K562 (cell line): ENCODE results near the gene TTC38. TPM values are rescaled to one million over a fixed set of nuclear protein-coding genes. Genes with fewer than 3 reads are reported as not detected.

Experiments
- CBFA2T2 ChIP-seq: fragments of 450-650 bp; conservative IDR thresholded peaks from 2 replicates; pipeline ENCODE4 v1.6.1; 2017; ENCODE audit warnings: mild to moderate bottlenecking
- CREB5 ChIP-seq: fragments of 250-450 bp; sonication (Bioruptor Pico); IDR thresholded peaks from 2 replicates; pipeline ENCODE4 v1.5.0; 2020; ENCODE audit warnings: mild to moderate bottlenecking
- ELK3 ChIP-seq: fragments of 450-650 bp; formaldehyde crosslinking; IDR thresholded peaks from 2 replicates; pipeline ENCODE4 v1.4.0; 2020; ENCODE audit warnings: mild to moderate bottlenecking
- EP300 ChIP-seq: IDR thresholded peaks from 2 replicates; pipeline ENCODE4 v1.6.1; 2012; ENCODE audit warnings: low read length, improper control_type of control experiment
- FOXK2 ChIP-seq, 2 experiments: fragments of 450-650 bp; IDR thresholded peaks in 1 of 2; conservative IDR thresholded peaks in 1 of 2; 2 replicates each; pipeline ENCODE4 v1.6.1; 2016; ENCODE audit warnings: low read depth in 2 of 2, mild to moderate bottlenecking in 1 of 2
- GABPA ChIP-seq: fragments of 200-800 bp; sonication (Bioruptor generic); conservative IDR thresholded peaks from 2 replicates; pipeline ENCODE4 v1.6.1; 2016; ENCODE audit warnings: low read depth, missing genetic modification characterization, missing compliant biosample characterization
- L3MBTL2 ChIP-seq: fragments of 450-650 bp; IDR thresholded peaks from 2 replicates; pipeline ENCODE4 v1.6.1; 2016; ENCODE audit warnings: mild to moderate bottlenecking, moderate library complexity
- MYNN ChIP-seq, 2 experiments: sonication (generic); formaldehyde crosslinking in 1 of 2; IDR thresholded peaks; 2 replicates each; pipeline versions ENCODE4 v1.5.0 to v1.6.1; 2016 to 2020; ENCODE audit warnings: antibody characterized with exemption in 1 of 2, missing genetic modification reagents in 1 of 2
- NCOR1 ChIP-seq: fragments of 450-650 bp; IDR thresholded peaks from 2 replicates; pipeline ENCODE4 v1.6.1; 2016; ENCODE audit warnings: mild to moderate bottlenecking, moderate library complexity
- NRF1 ChIP-seq, 2 experiments: fragments of 450-650 bp; IDR thresholded peaks in 1 of 2; conservative IDR thresholded peaks in 1 of 2; 2 replicates each; pipeline ENCODE4 v1.6.1; 2014; ENCODE audit warnings: mild to moderate bottlenecking in 2 of 2
- SIRT6 ChIP-seq: IDR thresholded peaks from one replicate; pipeline ENCODE4 v1.6.1; 2012; ENCODE audit warnings: low read depth, mild to moderate bottlenecking, control low read depth, inconsistent platforms, low read length, moderate library complexity
- SOX6 ChIP-seq: fragments of 450-650 bp; IDR thresholded peaks from 2 replicates; pipeline ENCODE4 v1.6.1; 2014; ENCODE audit warnings: mild to moderate bottlenecking
- SRSF3 ChIP-seq: fragments of 200-400 bp; formaldehyde crosslinking; IDR thresholded peaks from 2 replicates; pipeline ENCODE4 v1.6.1; 2016; ENCODE audit warnings: mild to moderate bottlenecking, low read length, moderate library complexity; ENCODE audit not compliant: insufficient read depth
- TEAD2 ChIP-seq: fragments of 450-650 bp; IDR thresholded peaks from 2 replicates; pipeline ENCODE4 v1.6.1; 2016; ENCODE audit warnings: missing genetic modification characterization, control low read depth, missing compliant biosample characterization
- TGIF2 ChIP-seq: sonication (generic); formaldehyde crosslinking; IDR thresholded peaks from 2 replicates; pipeline ENCODE4 v1.8.1; 2022; ENCODE audit warnings: mild to moderate bottlenecking, missing genetic modification reagents, moderate library complexity
- WHSC1 ChIP-seq: IDR thresholded peaks from one replicate; pipeline ENCODE4 v1.6.1; 2012; ENCODE audit warnings: low read length, control low read depth, inconsistent platforms
- XRCC4 ChIP-seq: IDR thresholded peaks from one replicate; pipeline ENCODE4 v1.6.1; 2011; ENCODE audit not compliant: insufficient read depth, insufficient read length; ENCODE audit errors: extremely low read depth
- XRCC5 ChIP-seq: fragments of 200-400 bp; formaldehyde crosslinking; IDR thresholded peaks from 2 replicates; pipeline ENCODE4 v1.6.1; 2017; ENCODE audit warnings: low read depth, mild to moderate bottlenecking, low read length
- ZNF766 ChIP-seq: fragments of 200-800 bp; sonication (Bioruptor generic); conservative IDR thresholded peaks from 2 replicates; pipeline ENCODE4 v1.6.1; 2016; ENCODE audit warnings: missing genetic modification characterization, missing compliant biosample characterization
- polyA plus RNA-seq, 8 experiments: library from polyadenylated mRNA; depleted of rRNA in 4 of 8; stranded (reverse) in 5 of 8; unstranded in 3 of 8; fragments of >200 nt; fragmentation: Nextera tagmentation in 2 of 8; fragmentation: Illumina TruSeq in 1 of 8; extraction: Ambion mirVana in 2 of 8; extraction: Trizol in 1 of 8; gene quantifications; 2 replicates each; pipeline versions ENCODE4 v1.2.1 to v1.2.3, GENCODE V29; 2011 to 2014; ENCODE audit warnings: inconsistent platforms in 1 of 8, missing spikeins in 1 of 8
- total RNA-seq, 7 experiments: library from RNA; depleted of rRNA in 6 of 7; stranded (reverse); fragments of >200 nt in 6 of 7; fragmentation: Illumina TruSeq in 2 of 7; extraction: Trizol in 2 of 7; gene quantifications; 2 replicates each; pipeline versions ENCODE4 v1.2.1 to v1.2.3, GENCODE V29; 2011 to 2021; ENCODE audit warnings: low replicate concordance in 1 of 7
- TF ChIP-seq, protein P1 (sequence below), 3 experiments: fragments of 200-800 bp in 1 of 3; sonication (Bioruptor generic) in 1 of 3; sonication (generic) in 1 of 3; formaldehyde crosslinking in 1 of 3; IDR thresholded peaks; 2 replicates each; pipeline versions ENCODE4 v1.6.1 to v1.8.0; 2016 to 2022; ENCODE audit warnings: mild to moderate bottlenecking in 2 of 3, missing compliant biosample characterization in 2 of 3, missing genetic modification characterization in 2 of 3, missing genetic modification reagents in 1 of 3
- TF ChIP-seq, protein P2 (sequence below): IDR thresholded peaks from 2 replicates; pipeline ENCODE4 v1.6.1; 2011; ENCODE audit not compliant: insufficient read length; ENCODE audit errors: extremely low read depth
- TF ChIP-seq, protein P3 (sequence below): IDR thresholded peaks from 2 replicates; pipeline ENCODE4 v1.6.1; 2012; ENCODE audit warnings: low read depth, low read length, improper control_type of control experiment, borderline replicate concordance

Gene TTC38
- total and polyA plus RNA-seq, 9 of the 15 experiments (the other 6 are each of a cell fraction or from before 2014, with no cell fraction given): 0.84 to 28.4 (median 18.1) TPM

- TF ChIP-seq SIRT6: no peak
- no peak for TF ChIP-seq XRCC4
- TF ChIP-seq FOXK2 (conservative IDR thresholded peaks at IDR 0.05 in 1 of 2, IDR thresholded peaks at IDR 0.05 in 1 of 2; ENCODE audit: low read depth in 2 of 2): no peak
- no peak for TF ChIP-seq NRF1 (conservative IDR thresholded peaks at IDR 0.05 in 1 of 2, IDR thresholded peaks at IDR 0.05 in 1 of 2)
- TF ChIP-seq, protein P1, sequence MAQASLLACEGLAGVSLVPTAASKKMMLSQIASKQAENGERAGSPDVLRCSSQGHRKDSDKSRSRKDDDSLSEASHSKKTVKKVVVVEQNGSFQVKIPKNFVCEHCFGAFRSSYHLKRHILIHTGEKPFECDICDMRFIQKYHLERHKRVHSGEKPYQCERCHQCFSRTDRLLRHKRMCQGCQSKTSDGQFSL (CRISPR knock-in tag; IDR thresholded peaks at IDR 0.05): no peak
- TF ChIP-seq, protein P1 (tag; IDR thresholded peaks at IDR 0.05): no peak
- TF ChIP-seq, protein P2, sequence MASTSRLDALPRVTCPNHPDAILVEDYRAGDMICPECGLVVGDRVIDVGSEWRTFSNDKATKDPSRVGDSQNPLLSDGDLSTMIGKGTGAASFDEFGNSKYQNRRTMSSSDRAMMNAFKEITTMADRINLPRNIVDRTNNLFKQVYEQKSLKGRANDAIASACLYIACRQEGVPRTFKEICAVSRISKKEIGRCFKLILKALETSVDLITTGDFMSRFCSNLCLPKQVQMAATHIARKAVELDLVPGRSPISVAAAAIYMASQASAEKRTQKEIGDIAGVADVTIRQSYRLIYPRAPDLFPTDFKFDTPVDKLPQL: no peak
- TF ChIP-seq GABPA (tag): no peak
- TF ChIP-seq EP300: peak; percentile 20; the same call in 1 of the 2 replicates
- peak; percentile 27; the same call in 1 of the 2 replicates for TF ChIP-seq MYNN (IDR thresholded peaks at IDR 0.05)
- no peak for TF ChIP-seq MYNN (CRISPR knock-in tag; IDR thresholded peaks at IDR 0.05)
- no peak for TF ChIP-seq L3MBTL2
- TF ChIP-seq, protein P3, sequence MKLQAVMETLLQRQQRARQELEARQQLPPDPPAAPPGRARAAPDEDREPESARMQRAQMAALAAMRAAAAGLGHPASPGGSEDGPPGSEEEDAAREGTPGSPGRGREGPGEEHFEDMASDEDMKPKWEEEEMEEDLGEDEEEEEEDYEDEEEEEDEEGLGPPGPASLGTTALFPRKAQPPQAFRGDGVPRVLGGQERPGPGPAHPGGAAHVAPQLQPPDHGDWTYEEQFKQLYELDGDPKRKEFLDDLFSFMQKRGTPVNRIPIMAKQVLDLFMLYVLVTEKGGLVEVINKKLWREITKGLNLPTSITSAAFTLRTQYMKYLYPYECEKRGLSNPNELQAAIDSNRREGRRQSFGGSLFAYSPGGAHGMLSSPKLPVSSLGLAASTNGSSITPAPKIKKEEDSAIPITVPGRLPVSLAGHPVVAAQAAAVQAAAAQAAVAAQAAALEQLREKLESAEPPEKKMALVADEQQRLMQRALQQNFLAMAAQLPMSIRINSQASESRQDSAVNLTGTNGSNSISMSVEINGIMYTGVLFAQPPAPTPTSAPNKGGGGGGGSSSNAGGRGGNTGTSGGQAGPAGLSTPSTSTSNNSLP: no peak
- peak; percentile 57; the same call in 1 of the 2 replicates for TF ChIP-seq NCOR1
- no peak for TF ChIP-seq TGIF2 (CRISPR knock-in tag)
- no peak for TF ChIP-seq CREB5 (CRISPR knock-in tag)
- TF ChIP-seq CBFA2T2: peak; percentile 64
- no peak for TF ChIP-seq WHSC1
- TF ChIP-seq ELK3 (CRISPR knock-in tag): no peak
- TF ChIP-seq TEAD2 (tag): no peak
- TF ChIP-seq XRCC5: no peak
- no peak for TF ChIP-seq ZNF766 (CRISPR knock-in tag)
- TF ChIP-seq SRSF3: no peak
- TF ChIP-seq SOX6: 0 out of 2 replicates have a peak, but pooled peaks have one; percentile 17
Measured at GRCh38 chr22:46241396-46242007, 26.3 kb upstream of the TTC38 start (continued).
